Hepatocyte (in vitro differentiated cells): ENCODE results near the gene SDF2L1. TPM values are rescaled to one million over a fixed set of nuclear protein-coding genes. Genes with fewer than 3 reads are reported as not detected.
A peak's percentile ranks its signal among the peaks of the same experiment; 100 is the strongest.

Experiments
- DNase-seq: peaks from one replicate; pipeline ENCODE4 v3.0.0-alpha.2; 2016; ENCODE audit warnings: low spot score
- H2AFZ ChIP-seq: fragments of 200-600 bp; sonication (generic); 2 replicates; pipeline ENCODE4 v1.6.0; 2016; ENCODE audit warnings: antibody characterized with exemption, mild to moderate bottlenecking
- H3K27ac ChIP-seq: fragments of 200-600 bp; sonication (generic); 2 replicates; pipeline ENCODE4 v1.5.1; 2016; ENCODE audit warnings: mild to moderate bottlenecking
- H3K27me3 ChIP-seq: fragments of 200-600 bp; sonication (generic); 2 replicates; pipeline ENCODE4 v1.6.1; 2016
- H3K36me3 ChIP-seq: fragments of 200-600 bp; sonication (generic); replicated peaks from 2 replicates; pipeline ENCODE4 v1.5.1; 2016; ENCODE audit warnings: low read depth; ENCODE audit not compliant: insufficient read depth
- H3K4me1 ChIP-seq: fragments of 200-600 bp; sonication (generic); 2 replicates; pipeline ENCODE4 v1.5.1; 2016; ENCODE audit warnings: mild to moderate bottlenecking, moderate library complexity; ENCODE audit not compliant: insufficient read depth
- H3K4me2 ChIP-seq: fragments of 200-600 bp; sonication (generic); 2 replicates; pipeline ENCODE4 v1.6.0; 2016
- H3K4me3 ChIP-seq: fragments of 200-600 bp; sonication (generic); 2 replicates; pipeline ENCODE4 v1.5.1; 2016; ENCODE audit warnings: mild to moderate bottlenecking
- H3K79me2 ChIP-seq: fragments of 200-600 bp; sonication (generic); 2 replicates; pipeline ENCODE4 v1.6.0; 2017; ENCODE audit warnings: mild to moderate bottlenecking
- H3K9me2 ChIP-seq: fragments of 200-600 bp; sonication (generic); replicated peaks from 2 replicates; pipeline ENCODE4 v1.6.0; 2017; ENCODE audit warnings: mild to moderate bottlenecking; ENCODE audit not compliant: insufficient read depth
- H3K9me3 ChIP-seq: fragments of 200-600 bp; sonication (generic); 2 replicates; pipeline ENCODE4 v1.5.1; 2016; ENCODE audit warnings: low read depth, mild to moderate bottlenecking
- H4K20me1 ChIP-seq: fragments of 200-600 bp; sonication (generic); 2 replicates; pipeline ENCODE4 v1.6.0; 2016; ENCODE audit warnings: mild to moderate bottlenecking; ENCODE audit not compliant: insufficient read depth, poor library complexity, severe bottlenecking
- EZH2 ChIP-seq: fragments of 200-600 bp; sonication (generic); IDR thresholded peaks from 2 replicates; pipeline ENCODE4 v1.6.1; 2016; ENCODE audit warnings: antibody characterized with exemption, mild to moderate bottlenecking, borderline replicate concordance
- EZH2phosphoT487 ChIP-seq: fragments of 200-600 bp; sonication (generic); IDR thresholded peaks from one replicate; pipeline ENCODE4 v1.6.1; 2018; ENCODE audit warnings: antibody characterized with exemption, mild to moderate bottlenecking, low read depth, moderate library complexity; ENCODE audit not compliant: unreplicated experiment, severe bottlenecking
- WGBS: methylation state at CpG from one replicate; pipeline ENCODE4 v1.1.6; 2016; ENCODE audit warnings: low lambda C conversion rate; ENCODE audit errors: missing lambda C conversion rate; 5-methylcytosine and 5-hydroxymethylcytosine counted together
- polyA plus RNA-seq: library from polyadenylated mRNA; unstranded; fragments of >200 nt; fragmentation: Nextera tagmentation; extraction: Ambion mirVana; gene quantifications from 2 replicates; pipeline ENCODE4 v1.2.1, GENCODE V29; 2016
- total RNA-seq: library from RNA; depleted of rRNA; stranded (reverse); fragments of >200 nt; gene quantifications from 2 replicates; pipeline ENCODE4 v1.2.3, GENCODE V29; 2014
- TF ChIP-seq, protein P1 (sequence below): fragments of 200-600 bp; sonication (generic); IDR thresholded peaks from 2 replicates; pipeline ENCODE4 v1.5.1; 2016; ENCODE audit warnings: antibody characterized with exemption, mild to moderate bottlenecking; ENCODE audit not compliant: poor library complexity

Gene SDF2L1
- total and polyA plus RNA-seq, 2 experiments from 2014 or later = 38.2 to 139 TPM

DNA sequence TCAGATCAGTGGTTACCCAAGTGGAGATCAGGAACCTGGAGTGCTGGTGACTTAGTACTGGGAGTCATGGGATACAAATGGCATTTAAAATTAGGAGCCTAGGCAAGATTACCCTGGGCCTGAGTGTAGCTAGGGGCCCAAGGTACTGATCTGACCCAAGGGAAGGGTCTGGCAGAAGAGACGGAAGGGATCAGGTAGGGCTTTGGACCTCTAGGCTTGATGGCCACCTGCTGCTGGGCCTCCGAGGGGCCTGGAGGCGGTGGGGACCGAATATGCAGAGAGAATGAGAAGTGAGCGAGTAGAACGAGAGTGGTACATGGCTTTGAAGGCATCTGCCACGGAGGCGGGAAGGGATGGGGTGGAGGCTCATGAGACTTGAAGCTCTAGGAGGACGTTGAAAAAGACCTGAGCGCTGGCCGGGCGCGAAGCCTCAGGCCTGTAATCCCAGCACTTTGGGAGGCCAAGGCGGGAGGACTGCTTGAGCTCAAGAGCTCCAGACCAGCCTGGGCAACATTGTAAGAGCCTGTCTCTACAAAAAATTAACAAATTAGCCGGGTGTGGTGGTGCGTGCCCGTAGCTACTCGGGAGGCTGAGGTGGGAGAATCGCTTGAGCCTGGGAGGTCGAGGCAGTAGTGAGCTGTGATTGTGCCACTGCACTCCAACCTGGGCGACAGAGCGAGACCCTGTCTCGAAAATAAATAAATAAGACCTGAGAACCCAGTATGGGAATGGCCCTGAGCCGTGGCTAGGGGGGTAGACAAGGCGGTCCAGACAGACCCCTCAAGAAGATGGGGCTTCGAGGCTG, 23.1 kb downstream of the SDF2L1 start:
- peak overlapping the region; percentile 87 for H3K4me2 ChIP-seq
- H3K9me3 ChIP-seq = no peaks in the 10 kb centered on the region
- H3K4me1 ChIP-seq = peaks cover 4% of the 10 kb centered on the region
- H3K4me3 ChIP-seq = peak overlapping the region; percentile 24
- peak; percentile 3 for DNase-seq
- H3K79me2 ChIP-seq = peaks cover 23% of the 10 kb centered on the region
- peak overlapping the region; percentile 69 for H2AFZ ChIP-seq
- H4K20me1 ChIP-seq = no peaks in the 10 kb centered on the region
- H3K27me3 ChIP-seq = no peaks in the 10 kb centered on the region
- no peaks in the 10 kb centered on the region for H3K9me2 ChIP-seq
- H3K27ac ChIP-seq = peak overlapping the region; percentile 94
- 80% methylated on average over 25 of the region's 26 CpGs for WGBS
- no peaks in the 10 kb centered on the region for H3K36me3 ChIP-seq
- no peak for TF ChIP-seq EZH2
- TF ChIP-seq EZH2phosphoT487 = no peak
- TF ChIP-seq, protein P1, sequence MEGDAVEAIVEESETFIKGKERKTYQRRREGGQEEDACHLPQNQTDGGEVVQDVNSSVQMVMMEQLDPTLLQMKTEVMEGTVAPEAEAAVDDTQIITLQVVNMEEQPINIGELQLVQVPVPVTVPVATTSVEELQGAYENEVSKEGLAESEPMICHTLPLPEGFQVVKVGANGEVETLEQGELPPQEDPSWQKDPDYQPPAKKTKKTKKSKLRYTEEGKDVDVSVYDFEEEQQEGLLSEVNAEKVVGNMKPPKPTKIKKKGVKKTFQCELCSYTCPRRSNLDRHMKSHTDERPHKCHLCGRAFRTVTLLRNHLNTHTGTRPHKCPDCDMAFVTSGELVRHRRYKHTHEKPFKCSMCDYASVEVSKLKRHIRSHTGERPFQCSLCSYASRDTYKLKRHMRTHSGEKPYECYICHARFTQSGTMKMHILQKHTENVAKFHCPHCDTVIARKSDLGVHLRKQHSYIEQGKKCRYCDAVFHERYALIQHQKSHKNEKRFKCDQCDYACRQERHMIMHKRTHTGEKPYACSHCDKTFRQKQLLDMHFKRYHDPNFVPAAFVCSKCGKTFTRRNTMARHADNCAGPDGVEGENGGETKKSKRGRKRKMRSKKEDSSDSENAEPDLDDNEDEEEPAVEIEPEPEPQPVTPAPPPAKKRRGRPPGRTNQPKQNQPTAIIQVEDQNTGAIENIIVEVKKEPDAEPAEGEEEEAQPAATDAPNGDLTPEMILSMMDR = no peak

DNA sequence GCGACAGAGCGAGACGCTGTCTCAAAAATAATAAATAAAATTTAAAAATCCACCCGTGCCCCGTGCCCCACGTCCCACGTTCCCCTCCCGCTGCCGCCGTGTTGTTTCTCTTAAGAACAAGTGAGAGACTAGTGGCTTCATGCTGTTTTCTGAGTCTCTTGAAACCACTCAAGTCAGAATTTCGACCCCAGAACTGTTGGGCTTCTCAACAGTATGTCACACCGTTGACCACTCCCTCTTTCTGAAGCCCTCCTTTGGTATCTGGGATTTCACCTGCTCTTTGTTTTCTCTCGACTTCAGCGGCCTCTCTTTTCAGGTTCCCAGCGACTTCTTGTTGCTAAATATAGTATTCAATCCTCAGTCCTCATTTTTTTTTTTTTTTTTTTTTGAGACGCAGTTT, 24.7 kb downstream of the SDF2L1 start:
- Histone ChIP-seq H3K9me2 (no peaks in the 10 kb centered on the region), H3K4me2 (peak overlapping the region; percentile 87), H3K9me3 (no peaks in the 10 kb centered on the region), H3K36me3 (no peaks in the 10 kb centered on the region), H3K4me1 (peaks cover 4% of the 10 kb centered on the region), H3K27me3 (no peaks in the 10 kb centered on the region), H4K20me1 (peaks cover 2% of the 10 kb centered on the region), H2AFZ (peak overlapping the region; percentile 88), H3K79me2 (peaks cover 27% of the 10 kb centered on the region), H3K4me3 (peak overlapping the region; percentile 74), H3K27ac (peak overlapping the region; percentile 94)
- DNase-seq = no peak
- WGBS = 63% methylated on average over 16 of the region's 16 CpGs
- TF ChIP-seq EZH2 (no peak), EZH2phosphoT487 (no peak)
- TF ChIP-seq, protein P1 = no peak

DNA sequence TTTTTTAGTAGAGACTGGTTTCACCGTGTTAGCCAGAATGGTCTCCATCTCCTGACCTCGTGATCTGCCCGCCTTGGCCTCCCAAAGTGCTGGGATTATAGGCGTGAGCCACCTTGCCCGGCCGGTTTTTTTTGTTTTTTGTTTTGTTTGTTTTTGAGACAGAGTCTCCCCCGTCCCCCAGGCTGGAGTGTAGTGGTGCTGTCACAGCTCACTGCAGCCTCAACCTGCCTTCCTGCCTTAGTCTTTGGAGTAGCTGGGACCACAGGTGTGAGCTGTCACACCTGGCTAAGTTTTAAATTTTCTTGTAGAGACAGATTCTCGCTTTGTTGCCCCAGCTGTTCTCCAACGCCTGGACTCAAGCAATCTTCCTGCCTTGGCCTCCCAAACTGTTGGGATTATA, 26.9 kb downstream of the SDF2L1 start:
- Histone ChIP-seq H3K36me3 (no peaks in the 10 kb centered on the region), H3K27me3 (no peaks in the 10 kb centered on the region), H3K4me1 (peaks cover 4% of the 10 kb centered on the region), H3K9me3 (no peaks in the 10 kb centered on the region), H3K9me2 (no peaks in the 10 kb centered on the region), H3K79me2 (peaks cover 27% of the 10 kb centered on the region), H4K20me1 (peaks cover 2% of the 10 kb centered on the region), H3K4me3 (no peak overlapping the region), H3K4me2 (no peak overlapping the region), H3K27ac (peak overlapping the region; percentile 56), H2AFZ (no peak overlapping the region)
- TF ChIP-seq, protein P1 = no peak
- TF ChIP-seq EZH2phosphoT487 = no peak
- no peak for TF ChIP-seq EZH2
- WGBS = 60% methylated on average over 8 of the region's 9 CpGs
- no peak for DNase-seq
